ENCODE measurements around the gene KRT8.

- no peak for TF ChIP-seq ZNF8 (CRISPR knock-in tag; IDR thresholded peaks at IDR 0.05)
- no peak for TF ChIP-seq ARNTL (CRISPR knock-in tag; IDR thresholded peaks at IDR 0.05; ENCODE audit: borderline replicate concordance, low read depth)
- TF ChIP-seq ZFP3 (CRISPR knock-in tag; IDR thresholded peaks at IDR 0.05) = no peak
- TF ChIP-seq POU6F1 (CRISPR knock-in tag; IDR thresholded peaks at IDR 0.05; ENCODE audit: borderline replicate concordance, low read depth) = no peak
- TF ChIP-seq ZFP30 (CRISPR knock-in tag; IDR thresholded peaks at IDR 0.05) = no peak
- no peak for TF ChIP-seq CREB5 (CRISPR knock-in tag; IDR thresholded peaks at IDR 0.05; ENCODE audit: low read depth)
- TF ChIP-seq ZC3H10 (CRISPR knock-in tag; IDR thresholded peaks at IDR 0.05) = no peak
- TF ChIP-seq PATZ1 (CRISPR knock-in tag; IDR thresholded peaks at IDR 0.05; ENCODE audit: borderline replicate concordance) = no peak
- TF ChIP-seq SNAI2 (CRISPR knock-in tag; IDR thresholded peaks at IDR 0.05) = no peak
- TF ChIP-seq TSHZ2 (CRISPR knock-in tag; IDR thresholded peaks at IDR 0.05) = no peak
Measured at GRCh38 chr12:52876372-52876771, 28.5 kb downstream of the KRT8 start.
